ENCODE measurements around the gene GIPC3.

DNA sequence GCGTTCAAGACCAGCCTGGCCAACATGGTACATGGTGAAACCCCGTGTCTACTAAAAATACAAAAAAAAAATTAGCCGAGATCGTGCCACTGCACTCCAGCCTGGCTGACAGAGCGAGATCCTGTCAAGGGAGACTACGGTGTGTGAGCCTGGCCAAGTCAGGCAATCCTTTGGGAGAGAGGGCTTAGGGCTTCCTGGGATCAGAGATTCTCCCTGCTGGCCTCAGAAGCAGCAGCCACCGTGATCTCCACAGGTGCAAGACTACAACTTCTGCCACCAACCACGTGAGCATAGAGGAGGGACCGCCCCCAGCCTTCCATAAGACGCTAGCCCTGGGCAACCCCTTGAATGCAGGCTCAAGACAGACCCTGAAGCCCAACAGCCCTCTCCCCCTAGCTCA is 35.5 kb upstream of the GIPC3 start:
- TF ChIP-seq POLR2A (IDR thresholded peaks at IDR 0.05) = no peak
- TF ChIP-seq POLR2AphosphoS5 (IDR thresholded peaks at IDR 0.05) = no peak
